HEK293 (cell line): ENCODE results near the gene SLC2A2.

ENCODE experiments used
- CTCF ChIA-PET: fragments of 350-600 bp; formaldehyde crosslinking; extraction: SDS; loops from one replicate; lab custom pipeline; 2021; ENCODE audit warnings: antibody characterized with exemption; lab: Yijun Ruan, JAX
- POLR2A ChIA-PET: fragments of 300-600 bp; formaldehyde crosslinking; extraction: SDS; loops from one replicate; lab custom pipeline; 2020; ENCODE audit warnings: antibody characterized with exemption, inconsistent platforms; lab: Yijun Ruan, JAX
- H3K27ac ChIP-seq: fragments of 200-500 bp; sonication (Bioruptor generic); 2 replicates; pipeline ENCODE4 v1.5.1; 2014; ENCODE audit warnings: low read depth, low read length, control low read depth, inconsistent platforms; ENCODE audit errors: extremely low read depth
- H3K36me3 ChIP-seq, 2 experiments: fragments of 200-500 bp in 1 of 2; sonication (Bioruptor generic) in 1 of 2; 1 replicate in 1 of 2; 2 replicates in 1 of 2; pipeline ENCODE4 v1.5.1; 2014 to 2017; ENCODE audit warnings: inconsistent platforms in 2 of 2, low read length in 2 of 2; ENCODE audit not compliant: control insufficient read depth in 2 of 2, insufficient read depth in 1 of 2
- H3K4me1 ChIP-seq: fragments of 200-500 bp; sonication (Bioruptor generic); 2 replicates; pipeline ENCODE4 v1.5.1; 2014; ENCODE audit warnings: mild to moderate bottlenecking, low read length, inconsistent platforms; ENCODE audit not compliant: control insufficient read depth, insufficient read depth
- H3K4me3 ChIP-seq: 2 replicates; pipeline ENCODE4 v1.5.1; 2011; ENCODE audit warnings: low read depth, mild to moderate bottlenecking, control low read depth, low read length, moderate library complexity
- H3K9me3 ChIP-seq: fragments of 200-500 bp; sonication (Bioruptor generic); 2 replicates; pipeline ENCODE4 v1.5.1; 2014; ENCODE audit warnings: low read depth, low read length, inconsistent platforms; ENCODE audit not compliant: control insufficient read depth, insufficient read depth
- BCL11A ChIP-seq: fragments of 450-650 bp; formaldehyde crosslinking; IDR thresholded peaks from 2 replicates; pipeline ENCODE4 v1.5.1; 2016; ENCODE audit warnings: low read depth, missing biosample characterization, missing genetic modification characterization
- SP7 ChIP-seq: fragments of 450-650 bp; formaldehyde crosslinking; IDR thresholded peaks from 2 replicates; pipeline ENCODE4 v1.5.1; 2016; ENCODE audit warnings: missing biosample characterization, missing genetic modification characterization
- WT1 ChIP-seq: fragments of 450-650 bp; formaldehyde crosslinking; IDR thresholded peaks from 2 replicates; pipeline ENCODE4 v1.5.1; 2016; ENCODE audit warnings: missing biosample characterization, missing genetic modification characterization
- ZBTB48 ChIP-seq: fragments of 450-650 bp; formaldehyde crosslinking; IDR thresholded peaks from 2 replicates; pipeline ENCODE4 v1.5.1; 2016; ENCODE audit warnings: missing biosample characterization, missing genetic modification characterization
- ZNF140 ChIP-seq: fragments of 450-650 bp; formaldehyde crosslinking; IDR thresholded peaks from 2 replicates; pipeline ENCODE4 v1.5.1; 2016; ENCODE audit warnings: missing biosample characterization, missing genetic modification characterization
- ZNF2 ChIP-seq: fragments of 450-650 bp; formaldehyde crosslinking; IDR thresholded peaks from 2 replicates; pipeline ENCODE4 v1.5.1; 2016; ENCODE audit warnings: missing biosample characterization, missing genetic modification characterization
- ZNF202 ChIP-seq: fragments of 450-650 bp; formaldehyde crosslinking; IDR thresholded peaks from 2 replicates; pipeline ENCODE4 v1.5.1; 2016; ENCODE audit warnings: missing biosample characterization, missing genetic modification characterization, borderline replicate concordance
- ZNF248 ChIP-seq: fragments of 450-650 bp; formaldehyde crosslinking; IDR thresholded peaks from 2 replicates; pipeline ENCODE4 v1.5.1; 2017; ENCODE audit warnings: missing biosample characterization, missing genetic modification characterization
- ZNF311 ChIP-seq: fragments of 450-650 bp; formaldehyde crosslinking; IDR thresholded peaks from 2 replicates; pipeline ENCODE4 v1.5.1; 2017; ENCODE audit warnings: missing biosample characterization, missing genetic modification characterization, borderline replicate concordance
- ZNF335 ChIP-seq: fragments of 450-650 bp; formaldehyde crosslinking; conservative IDR thresholded peaks from 2 replicates; pipeline ENCODE4 v1.5.1; 2016; ENCODE audit warnings: missing biosample characterization, missing genetic modification characterization
- ZNF341 ChIP-seq: fragments of 450-650 bp; formaldehyde crosslinking; IDR thresholded peaks from 2 replicates; pipeline ENCODE4; 2016; ENCODE audit warnings: low read depth, missing biosample characterization, missing genetic modification characterization
- ZNF585B ChIP-seq: fragments of 450-650 bp; formaldehyde crosslinking; IDR thresholded peaks from 2 replicates; pipeline ENCODE4 v1.5.1; 2016; ENCODE audit warnings: missing biosample characterization, missing genetic modification characterization
- ZNF600 ChIP-seq: fragments of 450-650 bp; formaldehyde crosslinking; IDR thresholded peaks from 2 replicates; pipeline ENCODE4 v1.5.1; 2016; ENCODE audit warnings: missing biosample characterization, missing genetic modification characterization
- ZNF777 ChIP-seq: fragments of 450-650 bp; formaldehyde crosslinking; IDR thresholded peaks from 2 replicates; pipeline ENCODE4 v1.5.1; 2017; ENCODE audit warnings: missing biosample characterization, missing genetic modification characterization, borderline replicate concordance
- ZNF785 ChIP-seq: fragments of 450-650 bp; formaldehyde crosslinking; IDR thresholded peaks from 2 replicates; pipeline ENCODE4 v1.5.1; 2016; ENCODE audit warnings: missing biosample characterization, missing genetic modification characterization
- TF ChIP-seq, protein P1 (sequence below): fragments of 450-650 bp; formaldehyde crosslinking; IDR thresholded peaks from 2 replicates; pipeline ENCODE4 v1.5.1; 2016; ENCODE audit warnings: missing biosample characterization, missing genetic modification characterization, borderline replicate concordance
- TF ChIP-seq, protein P2 (sequence below): fragments of 450-650 bp; formaldehyde crosslinking; IDR thresholded peaks from 2 replicates; pipeline ENCODE4 v1.5.1; 2016; ENCODE audit warnings: missing biosample characterization, missing genetic modification characterization
- TF ChIP-seq, protein P3 (sequence below): fragments of 450-650 bp; formaldehyde crosslinking; IDR thresholded peaks from 2 replicates; pipeline ENCODE4 v1.5.1; 2017; ENCODE audit warnings: missing biosample characterization, missing genetic modification characterization
- TF ChIP-seq, protein P4 (sequence below): fragments of 450-650 bp; formaldehyde crosslinking; IDR thresholded peaks from 2 replicates; pipeline ENCODE4 v1.5.1; 2017; ENCODE audit warnings: missing biosample characterization, missing genetic modification characterization
- TF ChIP-seq, protein P5 (sequence below): fragments of 450-650 bp; formaldehyde crosslinking; IDR thresholded peaks from 2 replicates; pipeline ENCODE4 v1.5.1; 2017; ENCODE audit warnings: missing biosample characterization, missing genetic modification characterization
- TF ChIP-seq, protein P6 (sequence below): fragments of 450-650 bp; formaldehyde crosslinking; IDR thresholded peaks from 2 replicates; pipeline ENCODE4 v1.5.1; 2017; ENCODE audit warnings: missing biosample characterization, missing genetic modification characterization

Gene SLC2A2

DNA sequence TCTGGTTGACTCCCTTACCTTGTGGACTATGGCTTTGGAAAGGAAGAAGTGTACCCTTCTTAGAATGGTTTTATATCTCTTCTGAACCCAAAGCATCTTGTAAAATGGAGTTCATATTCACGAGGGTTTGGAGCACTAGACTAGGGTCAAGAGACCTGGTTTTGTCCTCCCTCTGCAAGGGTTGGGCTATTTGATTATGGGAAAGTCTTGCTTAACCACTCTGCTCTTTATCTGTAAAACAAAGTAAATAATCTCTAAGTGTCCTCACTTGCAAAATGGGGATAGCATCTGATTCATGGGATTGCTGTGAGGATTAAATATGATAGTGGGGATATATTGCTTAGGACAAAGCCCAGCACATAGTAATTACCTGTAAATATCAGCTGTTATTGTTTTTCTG, 17.9 kb upstream of the SLC2A2 start (continued):
- TF ChIP-seq, protein P1, sequence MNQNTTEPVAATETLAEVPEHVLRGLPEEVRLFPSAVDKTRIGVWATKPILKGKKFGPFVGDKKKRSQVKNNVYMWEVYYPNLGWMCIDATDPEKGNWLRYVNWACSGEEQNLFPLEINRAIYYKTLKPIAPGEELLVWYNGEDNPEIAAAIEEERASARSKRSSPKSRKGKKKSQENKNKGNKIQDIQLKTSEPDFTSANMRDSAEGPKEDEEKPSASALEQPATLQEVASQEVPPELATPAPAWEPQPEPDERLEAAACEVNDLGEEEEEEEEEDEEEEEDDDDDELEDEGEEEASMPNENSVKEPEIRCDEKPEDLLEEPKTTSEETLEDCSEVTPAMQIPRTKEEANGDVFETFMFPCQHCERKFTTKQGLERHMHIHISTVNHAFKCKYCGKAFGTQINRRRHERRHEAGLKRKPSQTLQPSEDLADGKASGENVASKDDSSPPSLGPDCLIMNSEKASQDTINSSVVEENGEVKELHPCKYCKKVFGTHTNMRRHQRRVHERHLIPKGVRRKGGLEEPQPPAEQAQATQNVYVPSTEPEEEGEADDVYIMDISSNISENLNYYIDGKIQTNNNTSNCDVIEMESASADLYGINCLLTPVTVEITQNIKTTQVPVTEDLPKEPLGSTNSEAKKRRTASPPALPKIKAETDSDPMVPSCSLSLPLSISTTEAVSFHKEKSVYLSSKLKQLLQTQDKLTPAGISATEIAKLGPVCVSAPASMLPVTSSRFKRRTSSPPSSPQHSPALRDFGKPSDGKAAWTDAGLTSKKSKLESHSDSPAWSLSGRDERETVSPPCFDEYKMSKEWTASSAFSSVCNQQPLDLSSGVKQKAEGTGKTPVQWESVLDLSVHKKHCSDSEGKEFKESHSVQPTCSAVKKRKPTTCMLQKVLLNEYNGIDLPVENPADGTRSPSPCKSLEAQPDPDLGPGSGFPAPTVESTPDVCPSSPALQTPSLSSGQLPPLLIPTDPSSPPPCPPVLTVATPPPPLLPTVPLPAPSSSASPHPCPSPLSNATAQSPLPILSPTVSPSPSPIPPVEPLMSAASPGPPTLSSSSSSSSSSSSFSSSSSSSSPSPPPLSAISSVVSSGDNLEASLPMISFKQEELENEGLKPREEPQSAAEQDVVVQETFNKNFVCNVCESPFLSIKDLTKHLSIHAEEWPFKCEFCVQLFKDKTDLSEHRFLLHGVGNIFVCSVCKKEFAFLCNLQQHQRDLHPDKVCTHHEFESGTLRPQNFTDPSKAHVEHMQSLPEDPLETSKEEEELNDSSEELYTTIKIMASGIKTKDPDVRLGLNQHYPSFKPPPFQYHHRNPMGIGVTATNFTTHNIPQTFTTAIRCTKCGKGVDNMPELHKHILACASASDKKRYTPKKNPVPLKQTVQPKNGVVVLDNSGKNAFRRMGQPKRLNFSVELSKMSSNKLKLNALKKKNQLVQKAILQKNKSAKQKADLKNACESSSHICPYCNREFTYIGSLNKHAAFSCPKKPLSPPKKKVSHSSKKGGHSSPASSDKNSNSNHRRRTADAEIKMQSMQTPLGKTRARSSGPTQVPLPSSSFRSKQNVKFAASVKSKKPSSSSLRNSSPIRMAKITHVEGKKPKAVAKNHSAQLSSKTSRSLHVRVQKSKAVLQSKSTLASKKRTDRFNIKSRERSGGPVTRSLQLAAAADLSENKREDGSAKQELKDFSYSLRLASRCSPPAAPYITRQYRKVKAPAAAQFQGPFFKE (tag by site-specific recombination) = no peak
- no peak for TF ChIP-seq ZNF140 (tag by site-specific recombination)
- TF ChIP-seq, protein P2, sequence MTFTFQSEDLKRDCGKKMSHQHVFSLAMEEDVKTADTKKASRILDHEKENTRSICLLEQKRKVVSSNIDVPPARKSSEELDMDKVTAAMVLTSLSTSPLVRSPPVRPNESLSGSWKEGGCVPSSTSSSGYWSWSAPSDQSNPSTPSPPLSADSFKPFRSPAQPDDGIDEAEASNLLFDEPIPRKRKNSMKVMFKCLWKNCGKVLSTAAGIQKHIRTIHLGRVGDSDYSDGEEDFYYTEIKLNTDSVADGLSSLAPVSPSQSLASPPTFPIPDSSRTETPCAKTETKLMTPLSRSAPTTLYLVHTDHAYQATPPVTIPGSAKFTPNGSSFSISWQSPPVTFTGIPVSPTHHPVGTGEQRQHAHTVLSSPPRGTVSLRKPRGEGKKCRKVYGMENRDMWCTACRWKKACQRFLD = no peak
- no peak for TF ChIP-seq ZBTB48
- TF ChIP-seq, protein P3, sequence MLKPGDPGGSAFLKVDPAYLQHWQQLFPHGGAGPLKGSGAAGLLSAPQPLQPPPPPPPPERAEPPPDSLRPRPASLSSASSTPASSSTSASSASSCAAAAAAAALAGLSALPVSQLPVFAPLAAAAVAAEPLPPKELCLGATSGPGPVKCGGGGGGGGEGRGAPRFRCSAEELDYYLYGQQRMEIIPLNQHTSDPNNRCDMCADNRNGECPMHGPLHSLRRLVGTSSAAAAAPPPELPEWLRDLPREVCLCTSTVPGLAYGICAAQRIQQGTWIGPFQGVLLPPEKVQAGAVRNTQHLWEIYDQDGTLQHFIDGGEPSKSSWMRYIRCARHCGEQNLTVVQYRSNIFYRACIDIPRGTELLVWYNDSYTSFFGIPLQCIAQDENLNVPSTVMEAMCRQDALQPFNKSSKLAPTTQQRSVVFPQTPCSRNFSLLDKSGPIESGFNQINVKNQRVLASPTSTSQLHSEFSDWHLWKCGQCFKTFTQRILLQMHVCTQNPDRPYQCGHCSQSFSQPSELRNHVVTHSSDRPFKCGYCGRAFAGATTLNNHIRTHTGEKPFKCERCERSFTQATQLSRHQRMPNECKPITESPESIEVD (tag by site-specific recombination) = no peak
- no peak for TF ChIP-seq ZNF585B (tag by site-specific recombination)
- TF ChIP-seq ZNF248 (tag by site-specific recombination) = no peak
- no peak for TF ChIP-seq ZNF202 (tag by site-specific recombination)
- TF ChIP-seq, all 188 proteins: peak for 0

DNA sequence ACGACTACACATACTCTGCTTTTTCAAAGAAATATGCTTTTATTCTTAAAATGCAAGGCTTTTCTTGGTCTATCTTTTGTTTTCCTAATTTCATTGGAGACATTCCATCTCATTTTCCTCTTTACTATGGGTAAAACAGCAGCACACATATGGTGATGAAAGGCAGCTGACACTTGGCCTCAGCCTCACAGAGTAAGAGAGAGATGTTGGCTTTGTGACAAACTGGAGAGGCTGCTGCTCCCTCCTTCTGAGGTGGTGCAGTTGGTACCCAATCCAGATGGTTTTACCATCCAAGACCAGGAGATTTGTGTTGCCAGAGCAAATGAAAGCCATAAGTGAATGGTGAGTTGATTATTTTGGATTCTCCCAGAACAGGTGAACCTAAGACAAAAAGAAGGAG, 13.2 kb upstream of the SLC2A2 start:
- no peaks in the 10 kb centered on the region for H3K36me3 ChIP-seq
- no peaks in the 10 kb centered on the region for H3K4me1 ChIP-seq
- POLR2A ChIA-PET = no interaction called here
- H3K27ac ChIP-seq = no peak overlapping the region
- H3K9me3 ChIP-seq = no peaks in the 10 kb centered on the region
- H3K4me3 ChIP-seq = no peak overlapping the region
- CTCF ChIA-PET = interaction anchor here (0.6 kb wide), 1 partner anchor 1584 kb away, joined by 5 read pairs; no protein-coding TSS in a partner anchor
- TF ChIP-seq, protein P4, sequence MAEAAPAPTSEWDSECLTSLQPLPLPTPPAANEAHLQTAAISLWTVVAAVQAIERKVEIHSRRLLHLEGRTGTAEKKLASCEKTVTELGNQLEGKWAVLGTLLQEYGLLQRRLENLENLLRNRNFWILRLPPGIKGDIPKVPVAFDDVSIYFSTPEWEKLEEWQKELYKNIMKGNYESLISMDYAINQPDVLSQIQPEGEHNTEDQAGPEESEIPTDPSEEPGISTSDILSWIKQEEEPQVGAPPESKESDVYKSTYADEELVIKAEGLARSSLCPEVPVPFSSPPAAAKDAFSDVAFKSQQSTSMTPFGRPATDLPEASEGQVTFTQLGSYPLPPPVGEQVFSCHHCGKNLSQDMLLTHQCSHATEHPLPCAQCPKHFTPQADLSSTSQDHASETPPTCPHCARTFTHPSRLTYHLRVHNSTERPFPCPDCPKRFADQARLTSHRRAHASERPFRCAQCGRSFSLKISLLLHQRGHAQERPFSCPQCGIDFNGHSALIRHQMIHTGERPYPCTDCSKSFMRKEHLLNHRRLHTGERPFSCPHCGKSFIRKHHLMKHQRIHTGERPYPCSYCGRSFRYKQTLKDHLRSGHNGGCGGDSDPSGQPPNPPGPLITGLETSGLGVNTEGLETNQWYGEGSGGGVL (tag by site-specific recombination) = no peak
- TF ChIP-seq SP7 = no peak
- no peak for TF ChIP-seq ZNF311 (tag by site-specific recombination)
- no peak for TF ChIP-seq BCL11A (tag by site-specific recombination)
- TF ChIP-seq ZNF777 = no peak
- TF ChIP-seq ZNF140 (tag by site-specific recombination) = no peak
- TF ChIP-seq WT1 (tag by site-specific recombination) = no peak
- TF ChIP-seq ZNF600 (tag by site-specific recombination) = no peak
- TF ChIP-seq ZNF335 (tag by site-specific recombination) = no peak
- TF ChIP-seq, protein P5, sequence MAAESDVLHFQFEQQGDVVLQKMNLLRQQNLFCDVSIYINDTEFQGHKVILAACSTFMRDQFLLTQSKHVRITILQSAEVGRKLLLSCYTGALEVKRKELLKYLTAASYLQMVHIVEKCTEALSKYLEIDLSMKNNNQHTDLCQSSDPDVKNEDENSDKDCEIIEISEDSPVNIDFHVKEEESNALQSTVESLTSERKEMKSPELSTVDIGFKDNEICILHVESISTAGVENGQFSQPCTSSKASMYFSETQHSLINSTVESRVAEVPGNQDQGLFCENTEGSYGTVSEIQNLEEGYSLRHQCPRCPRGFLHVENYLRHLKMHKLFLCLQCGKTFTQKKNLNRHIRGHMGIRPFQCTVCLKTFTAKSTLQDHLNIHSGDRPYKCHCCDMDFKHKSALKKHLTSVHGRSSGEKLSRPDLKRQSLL = no peak
- no peak for TF ChIP-seq ZNF341 (tag by site-specific recombination)
- TF ChIP-seq ZNF785 (tag by site-specific recombination) = no peak
- TF ChIP-seq ZNF2 (tag by site-specific recombination) = no peak
- TF ChIP-seq, protein P6, sequence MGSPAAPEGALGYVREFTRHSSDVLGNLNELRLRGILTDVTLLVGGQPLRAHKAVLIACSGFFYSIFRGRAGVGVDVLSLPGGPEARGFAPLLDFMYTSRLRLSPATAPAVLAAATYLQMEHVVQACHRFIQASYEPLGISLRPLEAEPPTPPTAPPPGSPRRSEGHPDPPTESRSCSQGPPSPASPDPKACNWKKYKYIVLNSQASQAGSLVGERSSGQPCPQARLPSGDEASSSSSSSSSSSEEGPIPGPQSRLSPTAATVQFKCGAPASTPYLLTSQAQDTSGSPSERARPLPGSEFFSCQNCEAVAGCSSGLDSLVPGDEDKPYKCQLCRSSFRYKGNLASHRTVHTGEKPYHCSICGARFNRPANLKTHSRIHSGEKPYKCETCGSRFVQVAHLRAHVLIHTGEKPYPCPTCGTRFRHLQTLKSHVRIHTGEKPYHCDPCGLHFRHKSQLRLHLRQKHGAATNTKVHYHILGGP (tag by site-specific recombination) = no peak
